H9 (cell line): ENCODE results near the gene RPRD1B. TPM values are rescaled to one million over a fixed set of nuclear protein-coding genes. Genes with fewer than 3 reads are reported as not detected.

Experiments used
- DNase-seq: peaks from one replicate; pipeline ENCODE4 v3.0.0-alpha.2; 2017
- H2AFZ ChIP-seq: one replicate; pipeline ENCODE4 v1.6.1; 2013; ENCODE audit warnings: mild to moderate bottlenecking, low read length, control low read depth, moderate library complexity
- H2AK5ac ChIP-seq: 2 replicates; pipeline ENCODE4 v1.6.1; 2013; ENCODE audit warnings: low read length, control low read depth, mixed read lengths; ENCODE audit not compliant: insufficient read length
- H2BK120ac ChIP-seq: one replicate; pipeline ENCODE4 v1.6.1; 2013; ENCODE audit warnings: low read depth, mild to moderate bottlenecking, low read length, control low read depth, inconsistent platforms; ENCODE audit not compliant: poor library complexity, severe bottlenecking
- H2BK12ac ChIP-seq: 2 replicates; pipeline ENCODE4 v1.6.1; 2013; ENCODE audit warnings: low read length, control low read depth, mixed read lengths, low read depth; ENCODE audit not compliant: insufficient read length
- H2BK15ac ChIP-seq: 2 replicates; pipeline ENCODE4 v1.6.1; 2013; ENCODE audit warnings: low read depth, low read length, control low read depth
- H2BK20ac ChIP-seq: one replicate; pipeline ENCODE4 v1.6.1; 2013; ENCODE audit warnings: low read depth, mild to moderate bottlenecking, low read length, control low read depth, inconsistent platforms; ENCODE audit not compliant: poor library complexity, severe bottlenecking
- H2BK5ac ChIP-seq: 2 replicates; pipeline ENCODE4 v1.6.1; 2013; ENCODE audit warnings: low read length, control low read depth, mixed read lengths; ENCODE audit not compliant: insufficient read length
- H3K14ac ChIP-seq: 2 replicates; pipeline ENCODE4 v1.6.1; 2013; ENCODE audit warnings: low read length, control low read depth; ENCODE audit not compliant: insufficient read depth
- H3K18ac ChIP-seq: 2 replicates; pipeline ENCODE4 v1.6.1; 2013; ENCODE audit warnings: low read depth, mild to moderate bottlenecking, mixed read lengths, low read length, control low read depth; ENCODE audit not compliant: insufficient read length
- H3K23ac ChIP-seq: 2 replicates; pipeline ENCODE4 v1.6.1; 2013; ENCODE audit warnings: low read length, control low read depth, mixed read lengths, low read depth; ENCODE audit not compliant: insufficient read length
- H3K23me2 ChIP-seq: 2 replicates; pipeline ENCODE4 v1.6.1; 2013; ENCODE audit warnings: low read depth, mild to moderate bottlenecking, mixed read lengths, low read length, control low read depth; ENCODE audit not compliant: insufficient read length, poor library complexity, severe bottlenecking
- H3K27ac ChIP-seq: 2 replicates; pipeline ENCODE4 v1.5.1; 2013; ENCODE audit warnings: low read length, control low read depth, mixed read lengths, low read depth; ENCODE audit not compliant: insufficient read length
- H3K27me3 ChIP-seq: 2 replicates; pipeline ENCODE4 v1.6.1; 2013; ENCODE audit warnings: low read length, control low read depth, inconsistent platforms; ENCODE audit not compliant: insufficient read depth
- H3K4ac ChIP-seq: 2 replicates; pipeline ENCODE4 v1.6.1; 2013; ENCODE audit warnings: low read depth, mild to moderate bottlenecking, control low read depth, inconsistent platforms, low read length, moderate library complexity
- H3K4me1 ChIP-seq: 2 replicates; pipeline ENCODE4 v1.6.1; 2013; ENCODE audit warnings: low read length, control low read depth, inconsistent platforms; ENCODE audit not compliant: insufficient read depth
- H3K4me2 ChIP-seq: 2 replicates; pipeline ENCODE4 v1.6.1; 2013; ENCODE audit warnings: low read length, control low read depth, mixed read lengths; ENCODE audit not compliant: insufficient read length, insufficient read depth
- H3K56ac ChIP-seq: 2 replicates; pipeline ENCODE4 v1.6.1; 2013; ENCODE audit warnings: low read depth, mild to moderate bottlenecking, mixed read lengths, low read length, control low read depth; ENCODE audit not compliant: insufficient read length
- H3K79me1 ChIP-seq: 2 replicates; pipeline ENCODE4 v1.6.1; 2013; ENCODE audit warnings: low read depth, mild to moderate bottlenecking, moderate library complexity, low read length, control low read depth, inconsistent platforms; ENCODE audit not compliant: insufficient read depth, poor library complexity, severe bottlenecking
- H3K79me2 ChIP-seq: 2 replicates; pipeline ENCODE4 v1.6.1; 2013; ENCODE audit warnings: low read length, control low read depth, inconsistent platforms; ENCODE audit not compliant: insufficient read depth
- H3K9ac ChIP-seq: 2 replicates; pipeline ENCODE4 v1.6.1; 2013; ENCODE audit warnings: low read length, control low read depth, mixed read lengths; ENCODE audit not compliant: insufficient read length; ENCODE audit errors: extremely low read depth
- H3K9me3 ChIP-seq: one replicate; pipeline ENCODE4 v1.6.1; 2013; ENCODE audit warnings: low read depth, low read length, inconsistent platforms; ENCODE audit not compliant: control insufficient read depth
- H3T11ph ChIP-seq: one replicate; pipeline ENCODE4 v1.6.1; 2013; ENCODE audit warnings: mild to moderate bottlenecking, low read length, control low read depth, inconsistent platforms
- H4K20me1 ChIP-seq: one replicate; pipeline ENCODE4 v1.6.1; 2013; ENCODE audit not compliant: control insufficient read depth, insufficient read length, insufficient read depth
- H4K5ac ChIP-seq: 2 replicates; pipeline ENCODE4 v1.6.1; 2013; ENCODE audit warnings: low read depth, mild to moderate bottlenecking, mixed read lengths, low read length, control low read depth; ENCODE audit not compliant: insufficient read length
- H4K8ac ChIP-seq: replicated peaks from 2 replicates; pipeline ENCODE4 v1.6.1; 2013; ENCODE audit warnings: low read length, control low read depth, mixed read lengths, low read depth; ENCODE audit not compliant: insufficient read length
- H4K91ac ChIP-seq: 2 replicates; pipeline ENCODE4 v1.6.1; 2013; ENCODE audit warnings: low read depth, mild to moderate bottlenecking, moderate library complexity, mixed read lengths, low read length, control low read depth; ENCODE audit not compliant: insufficient read length
- H3K27ac Mint-ChIP-seq, 3 experiments: 2 replicates in 2 of 3; 3 replicates in 1 of 3; pipeline ENCODE4 v1.8.0; 2020 to 2021; ENCODE audit warnings: mixed read lengths in 3 of 3, mild to moderate bottlenecking in 1 of 3, moderate library complexity in 1 of 3
- H3K27me3 Mint-ChIP-seq: 2 replicates; pipeline ENCODE4 v1.8.0; 2021; ENCODE audit warnings: low read depth, mild to moderate bottlenecking, moderate library complexity, mixed read lengths
- H3K36me3 Mint-ChIP-seq, 3 experiments: 2 replicates in 2 of 3; 3 replicates in 1 of 3; pipeline ENCODE4 v1.8.0; 2020 to 2021; ENCODE audit warnings: low read depth in 3 of 3, mixed read lengths in 3 of 3; ENCODE audit not compliant: insufficient read depth in 1 of 3
- H3K4me1 Mint-ChIP-seq, 2 experiments: 2 replicates each; pipeline ENCODE4 v1.8.0; 2020; ENCODE audit warnings: mixed read lengths in 2 of 2
- H3K4me3 Mint-ChIP-seq, 2 experiments: 2 replicates in 1 of 2; 3 replicates in 1 of 2; pipeline ENCODE4 v1.8.0; 2020 to 2021; ENCODE audit warnings: mild to moderate bottlenecking in 2 of 2, mixed read lengths in 2 of 2, moderate library complexity in 1 of 2
- H3K9me3 Mint-ChIP-seq, 2 experiments: 2 replicates in 1 of 2; 3 replicates in 1 of 2; pipeline ENCODE4 v1.8.0; 2020; ENCODE audit warnings: mild to moderate bottlenecking in 2 of 2, mixed read lengths in 2 of 2, moderate library complexity in 1 of 2
- CTCF ChIP-seq: fragments of 200-600 bp; sonication (generic); conservative IDR thresholded peaks from 3 replicates; pipeline ENCODE4 v1.8.0; 2021; ENCODE audit warnings: antibody characterized with exemption, mild to moderate bottlenecking
- WGBS: extraction: QIAGEN DNeasy Blood & Tissue Kit; methylation state at CpG from one replicate; pipeline ENCODE4 v1.1.7; 2013; ENCODE audit warnings: missing lambda C conversion rate, low lambda C conversion rate, mixed read lengths; ENCODE audit not compliant: insufficient read length; ENCODE audit errors: extremely low coverage; 5-methylcytosine and 5-hydroxymethylcytosine counted together
- total RNA-seq: library from RNA; stranded (reverse); gene quantifications from 2 replicates; pipeline ENCODE4 v1.2.1, GENCODE V29; 2021

RPRD1B gene
- total RNA-seq, 1 experiment from 2014 or later = 34.3 TPM

DNA sequence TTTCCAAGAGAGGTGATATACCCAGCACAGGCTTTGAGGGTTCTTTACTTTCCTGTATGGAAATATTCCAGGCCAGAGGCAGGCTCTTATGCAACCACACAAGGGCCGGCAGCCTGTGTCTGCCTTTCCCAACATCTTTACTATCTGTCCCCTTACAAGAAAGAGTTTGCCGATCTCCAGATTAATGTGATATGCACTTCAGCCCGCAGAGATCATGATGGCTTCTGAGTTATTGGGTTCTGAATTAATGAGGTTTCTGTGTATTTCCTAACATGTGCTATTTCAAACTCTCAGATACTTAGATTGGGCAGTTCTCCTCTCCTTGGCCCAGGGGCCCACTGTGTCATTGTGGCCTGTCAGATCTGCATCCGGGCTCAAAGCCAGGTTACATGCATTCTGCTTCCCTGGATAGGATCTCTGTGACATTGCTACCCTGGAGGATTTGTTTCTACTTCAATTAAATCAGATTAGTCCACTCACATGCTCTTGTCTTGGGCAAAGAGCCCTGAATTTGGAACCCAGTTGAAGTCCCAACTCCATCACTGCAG is 75.0 kb downstream of the RPRD1B start:
- H2AK5ac ChIP-seq = no peak overlapping the region
- H3K27ac ChIP-seq = no peak overlapping the region
- H3K56ac ChIP-seq = no peak overlapping the region
- H3K79me2 ChIP-seq = no peaks in the 10 kb centered on the region
- H3K14ac ChIP-seq = no peak overlapping the region
- no peak for TF ChIP-seq CTCF
- H3K27me3 Mint-ChIP-seq = no peaks in the 10 kb centered on the region; the same call in 1 of the 2 replicates
- no peak overlapping the region for H3K18ac ChIP-seq
- H3K27ac Mint-ChIP-seq = no peak overlapping the region
- H2BK120ac ChIP-seq = no peak overlapping the region
- no peak overlapping the region for H3K9ac ChIP-seq
- no peak overlapping the region for H4K5ac ChIP-seq
- H2BK5ac ChIP-seq = no peak overlapping the region
- no peak overlapping the region for H3K4ac ChIP-seq
- no peak overlapping the region for H3K4me2 ChIP-seq
- H3K4me3 Mint-ChIP-seq = no peak overlapping the region
- H3K27me3 ChIP-seq = no peaks in the 10 kb centered on the region
- no peaks in the 10 kb centered on the region for H3K36me3 Mint-ChIP-seq
- H3K4me1 Mint-ChIP-seq = peaks cover 2% of the 10 kb centered on the region in 2 experiments
- no peak overlapping the region for H2BK20ac ChIP-seq
- H3K9me3 ChIP-seq = no peaks in the 10 kb centered on the region
- no peaks in the 10 kb centered on the region for H3K9me3 Mint-ChIP-seq
- H3K4me1 ChIP-seq = no peaks in the 10 kb centered on the region
- no peak overlapping the region for H4K91ac ChIP-seq
- H3T11ph ChIP-seq = no peak overlapping the region
- H3K79me1 ChIP-seq = no peaks in the 10 kb centered on the region
- no peak overlapping the region for H2BK15ac ChIP-seq
- H3K23ac ChIP-seq = no peak overlapping the region
- H2BK12ac ChIP-seq = no peak overlapping the region
- H4K8ac ChIP-seq = no peak overlapping the region
- DNase-seq = no peak
- no CpG with 5 or more reads among the region's 4 CpGs for WGBS
- no peak overlapping the region for H2AFZ ChIP-seq
- H4K20me1 ChIP-seq = no peaks in the 10 kb centered on the region
- no peaks in the 10 kb centered on the region for H3K23me2 ChIP-seq
